Activated CD4-positive, alpha-beta T cell treated with anti-CD3 and anti-CD28 coated beads, Interleukin-10, Interleukin-2, amounts not matched to agents 100 ng/mL and 50 ng/mL, durations not matched to agents 16 hours and 8 hours (primary cell): Measurements from ENCODE around the gene MUC4.
"Not testable (repeated sequence)": the region's sequence is repeated elsewhere in the genome, so short reads cannot be mapped to it uniquely, and the experiment has no call there.

Experiments used
- DNase-seq: peaks from one replicate; pipeline ENCODE4 v3.0.0-alpha.2; 2020

Gene MUC4

DNA sequence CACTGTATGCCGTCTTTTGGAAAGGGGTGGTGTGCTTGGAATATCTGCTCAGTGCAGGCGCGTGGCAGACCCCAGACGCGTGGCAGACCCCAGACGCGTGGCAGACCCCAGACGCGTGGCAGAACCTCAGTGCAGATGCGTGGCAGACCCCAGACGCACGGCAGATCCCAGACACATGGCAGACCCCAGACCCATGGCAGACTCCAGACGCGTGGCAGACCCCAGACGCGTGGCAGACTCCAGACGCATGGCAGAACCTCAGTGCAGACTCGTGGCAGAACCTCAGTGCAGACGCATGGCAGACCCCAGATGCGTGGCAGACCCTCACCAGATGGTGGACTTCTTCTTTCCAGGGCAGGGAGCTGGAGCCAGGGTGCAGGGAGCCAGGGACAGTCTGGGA, 637 bp upstream of the MUC4 start:
- DNase-seq: no peak

DNA sequence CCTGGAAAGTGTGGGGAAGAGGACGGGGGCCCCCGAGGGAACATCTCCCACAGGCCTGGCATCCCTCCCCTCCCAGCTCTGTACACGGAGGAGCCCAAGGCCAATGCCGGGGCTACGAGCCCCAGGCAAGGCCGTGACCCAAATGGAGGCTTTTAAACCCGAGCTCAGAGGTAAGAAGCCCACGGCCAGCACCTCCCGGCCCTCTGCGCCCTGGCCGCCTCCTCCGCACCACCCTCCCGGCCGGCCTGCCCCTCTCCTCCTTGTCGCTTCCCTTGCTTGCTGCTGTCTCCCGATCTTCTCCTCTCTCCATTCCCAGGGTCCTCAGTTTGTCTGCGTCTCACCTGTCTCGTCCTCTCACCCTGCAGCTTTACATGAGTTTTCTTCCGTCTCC, 1.3 kb downstream of the MUC4 start:
- no peak for DNase-seq

DNA sequence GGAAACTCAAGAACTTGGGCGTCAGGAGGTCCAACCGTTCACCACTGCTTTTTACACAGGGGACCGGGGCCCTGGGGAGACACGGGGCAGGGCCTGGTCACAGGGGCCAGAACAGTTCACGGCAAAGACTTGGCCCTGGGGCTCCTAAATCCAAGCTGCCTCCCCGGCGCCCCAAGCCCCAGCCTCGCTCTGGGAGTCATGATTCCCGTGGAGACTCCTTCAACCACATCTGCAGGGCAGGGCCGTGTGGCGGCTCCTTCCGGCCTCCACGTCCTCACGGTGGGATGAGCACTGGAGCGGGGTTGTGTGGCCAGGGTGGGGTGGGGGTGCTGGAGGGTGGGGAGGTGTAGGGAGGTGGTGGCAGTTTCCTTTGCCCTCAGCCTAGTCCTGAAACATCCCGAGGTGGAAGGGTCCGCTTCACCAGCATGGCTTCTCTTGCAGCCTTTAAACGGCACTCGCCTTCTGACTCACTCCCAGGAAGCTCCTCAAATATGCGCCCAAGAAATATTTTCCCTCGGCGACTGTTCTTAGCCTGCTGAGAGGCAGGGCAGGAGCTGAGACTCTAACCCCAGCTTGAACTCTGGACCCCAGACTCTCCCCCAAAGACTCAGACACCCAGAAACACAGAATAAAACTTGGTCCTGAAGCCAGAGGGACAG, 1.8 kb downstream of the MUC4 start:
- no peak for DNase-seq

DNA sequence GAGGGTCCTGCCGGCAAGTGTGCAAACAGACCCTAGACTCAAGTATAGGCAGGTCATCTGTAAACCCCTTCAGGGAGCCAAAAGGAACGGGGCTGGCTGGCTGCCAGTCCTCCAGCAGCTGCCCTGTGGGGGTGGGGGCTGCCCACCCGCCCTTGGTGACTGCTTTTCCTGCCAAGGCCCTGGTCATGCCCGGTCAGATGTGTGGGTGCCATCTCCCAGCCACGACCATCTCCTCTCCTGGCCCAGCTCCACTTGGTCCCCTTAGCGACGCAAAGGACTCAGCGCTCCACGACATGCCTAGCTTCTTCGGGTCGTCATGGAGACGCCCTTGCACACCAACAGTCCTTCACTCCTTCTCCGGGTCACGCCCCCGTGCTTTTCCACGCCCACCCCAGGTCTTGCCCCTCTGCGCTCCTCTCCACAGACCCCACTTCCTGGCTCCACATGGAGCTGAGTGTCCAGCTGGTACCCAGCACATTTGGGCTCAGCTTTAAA, 2.4 kb downstream of the MUC4 start:
- DNase-seq: no peak

DNA sequence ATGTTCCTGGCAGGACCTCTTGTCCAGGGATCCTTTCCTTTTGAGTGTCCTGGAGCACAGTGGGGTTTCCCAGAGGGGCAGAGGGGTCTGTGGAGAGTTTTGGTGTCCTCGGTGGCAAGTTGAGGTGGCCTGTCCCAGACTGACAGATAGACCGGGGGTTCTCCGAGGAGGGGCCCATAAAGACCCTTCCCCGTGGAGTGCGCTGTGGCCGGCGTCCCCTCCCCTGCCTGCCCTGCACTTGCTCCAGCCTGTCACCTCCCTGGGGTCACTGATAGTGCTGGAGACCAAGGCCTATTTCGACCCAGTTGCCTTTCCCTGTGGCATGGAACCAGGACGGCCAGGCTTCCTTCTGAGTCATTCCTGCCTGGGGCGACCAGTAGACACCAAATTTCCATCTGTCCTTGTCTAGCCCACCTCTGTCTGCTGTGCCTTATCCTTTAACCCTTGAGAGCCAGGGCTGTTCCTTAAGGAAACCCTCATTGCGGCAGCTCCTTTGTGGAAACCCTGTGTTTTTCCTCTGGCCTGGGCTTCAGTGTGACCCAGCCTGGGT, 2.9 kb downstream of the MUC4 start:
- no peak for DNase-seq

DNA sequence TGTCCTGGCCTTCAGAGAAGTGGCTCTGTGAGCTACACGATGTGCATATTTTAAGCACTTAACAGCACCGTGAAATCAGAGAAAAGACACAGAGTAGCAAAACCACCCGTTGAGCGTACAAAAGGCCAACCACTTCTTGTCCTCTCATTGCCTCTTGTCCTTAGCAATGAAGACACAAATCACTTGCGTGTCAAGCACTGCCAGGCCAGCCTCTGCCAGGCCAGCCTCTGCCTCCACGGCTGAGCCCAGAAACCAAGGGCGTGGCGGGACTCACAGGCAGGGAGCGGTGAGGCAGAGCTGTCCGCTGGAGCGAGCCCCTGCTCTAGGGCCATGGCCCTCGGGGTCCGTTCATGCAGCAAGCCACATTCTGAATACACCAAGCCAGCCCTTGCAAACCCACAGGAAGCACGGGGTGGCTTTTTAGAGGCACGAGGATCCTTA, 4.0 kb downstream of the MUC4 start:
- DNase-seq: no peak

DNA sequence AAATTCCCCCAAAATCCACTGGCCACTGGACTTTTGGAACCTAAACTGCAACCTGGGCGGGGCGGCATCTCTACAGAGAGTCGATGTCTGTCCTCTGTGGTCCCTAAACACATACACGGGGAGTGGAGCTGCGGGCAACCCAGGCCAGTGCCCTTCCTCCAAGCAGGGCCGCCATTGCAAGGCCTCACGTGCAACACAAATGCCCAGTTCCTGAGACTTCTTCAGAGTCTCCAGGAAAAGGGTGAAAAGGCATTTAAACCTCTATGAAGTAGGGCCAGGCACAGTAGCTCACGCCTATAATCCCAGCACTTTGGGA, 4.9 kb downstream of the MUC4 start:
- DNase-seq: no peak

DNA sequence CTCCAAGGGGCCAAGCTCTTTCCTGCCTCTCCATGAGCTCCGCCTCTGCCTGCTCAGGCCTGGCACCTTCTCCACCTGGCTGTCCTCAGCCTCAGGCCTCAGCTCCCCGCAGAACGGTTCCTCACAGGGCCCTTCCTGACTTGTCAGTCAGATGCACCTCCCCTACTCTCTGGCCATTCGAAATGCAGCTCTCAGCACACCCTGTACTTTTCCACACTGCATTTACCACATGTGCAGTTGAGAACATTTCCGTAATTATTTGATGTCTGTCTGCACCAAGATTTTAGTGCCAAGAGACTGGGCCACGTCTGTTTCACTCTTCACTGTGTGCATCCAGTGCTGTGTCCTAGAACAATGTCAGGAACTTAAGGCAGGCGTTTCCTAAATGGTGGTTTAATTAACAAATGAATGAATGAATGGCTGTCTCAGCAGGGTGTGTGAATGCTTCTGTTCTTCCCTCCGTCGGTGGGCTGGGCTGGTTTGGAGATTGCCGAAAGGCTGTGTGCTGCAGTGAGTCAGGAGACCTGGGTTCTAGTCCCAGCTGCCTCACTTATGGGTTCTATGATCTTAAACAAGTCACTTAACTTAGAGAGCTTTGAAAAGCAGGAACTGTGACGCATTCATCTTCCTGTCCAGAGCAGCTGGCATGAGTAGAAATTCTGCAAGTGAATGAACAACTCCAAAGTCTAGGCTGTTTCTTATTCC, 5.4 kb downstream of the MUC4 start:
- no peak for DNase-seq

DNA sequence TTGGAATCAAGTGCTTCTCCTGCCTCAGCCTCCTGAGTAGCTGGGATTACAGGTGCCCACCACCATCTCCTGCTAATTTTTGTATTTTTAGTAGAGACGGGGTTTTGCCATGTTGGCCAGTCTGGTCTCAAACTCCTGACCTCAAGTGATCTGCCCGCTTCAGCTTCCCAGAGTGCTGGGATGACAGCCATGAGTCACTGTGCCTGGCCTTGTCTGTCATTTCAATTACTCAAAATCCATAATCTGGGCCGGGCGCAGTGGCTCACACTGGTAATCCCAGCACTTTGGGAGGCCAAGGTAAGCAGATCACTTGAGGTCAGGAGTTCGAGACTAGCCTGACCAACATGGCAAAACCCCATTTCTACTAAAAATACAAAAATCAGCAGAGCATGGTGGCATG, 6.1 kb downstream of the MUC4 start:
- not testable (repeated sequence) for DNase-seq

DNA sequence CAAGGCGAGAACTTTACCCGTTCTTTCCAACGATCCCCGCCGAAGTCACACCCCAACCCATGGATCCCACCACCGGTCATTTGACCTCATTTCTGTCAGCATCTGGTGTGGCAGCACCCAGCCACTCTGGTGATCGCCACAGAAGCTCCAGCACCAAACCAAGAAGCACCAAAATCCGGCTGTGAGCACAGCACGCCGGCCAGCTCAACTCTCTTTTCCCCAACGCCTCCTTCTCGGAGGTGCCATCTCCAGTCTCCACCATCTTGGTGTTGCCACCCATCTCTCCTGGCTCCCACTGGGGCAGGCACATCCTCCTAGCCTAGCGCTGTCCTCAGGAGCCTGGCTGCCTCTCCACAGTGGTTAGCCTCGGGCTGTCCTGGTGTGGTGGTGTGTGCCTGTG, 6.5 kb downstream of the MUC4 start:
- no peak for DNase-seq

DNA sequence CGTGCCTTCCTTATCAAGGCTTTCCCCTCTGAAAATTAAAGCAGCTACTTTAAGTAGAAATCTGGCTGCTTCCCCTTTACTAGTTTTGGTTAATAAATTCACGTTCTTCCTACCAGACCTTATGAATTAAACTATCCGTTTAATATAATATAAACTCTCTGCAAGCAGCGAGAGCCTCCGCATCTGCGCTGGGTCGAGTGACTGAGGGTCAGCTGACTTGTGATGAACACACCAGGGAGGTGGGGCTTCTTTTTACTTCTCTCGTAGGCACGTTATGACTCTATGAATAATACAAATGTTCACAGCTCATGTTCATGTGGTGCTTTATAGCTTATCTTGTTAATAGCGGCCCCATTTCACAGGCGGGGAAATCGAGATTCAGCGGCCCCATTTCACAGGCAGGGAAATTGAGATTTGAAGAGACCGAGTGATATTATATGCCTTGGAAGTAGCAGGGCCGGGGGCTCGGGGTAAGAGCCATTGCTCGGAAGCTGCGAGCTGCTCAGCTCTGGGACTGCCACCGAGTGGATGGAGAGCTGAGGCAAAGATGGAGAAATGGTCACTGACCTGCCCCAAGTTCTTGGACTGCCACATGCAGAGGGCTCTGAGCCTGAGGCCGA, 8.3 kb downstream of the MUC4 start:
- DNase-seq: no peak

DNA sequence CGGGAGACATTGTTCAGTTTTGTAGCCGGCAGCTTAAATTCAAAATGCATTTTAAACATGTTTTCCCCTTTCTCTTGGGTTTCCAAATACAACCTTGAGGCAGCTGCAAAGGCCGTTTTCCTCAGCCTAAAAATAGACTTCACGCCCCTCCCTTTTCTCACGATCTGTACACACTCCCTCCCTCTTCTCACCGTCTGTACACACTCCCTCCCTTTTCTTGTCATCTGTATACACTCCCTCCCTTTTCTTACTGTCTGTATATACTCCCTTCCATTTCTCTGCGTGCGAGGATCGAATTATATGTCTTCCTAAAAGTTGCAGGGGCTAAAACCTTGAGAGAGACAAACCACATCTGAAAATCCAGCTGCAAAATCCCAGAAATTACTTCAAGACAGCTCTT, 8.9 kb downstream of the MUC4 start:
- no peak for DNase-seq

DNA sequence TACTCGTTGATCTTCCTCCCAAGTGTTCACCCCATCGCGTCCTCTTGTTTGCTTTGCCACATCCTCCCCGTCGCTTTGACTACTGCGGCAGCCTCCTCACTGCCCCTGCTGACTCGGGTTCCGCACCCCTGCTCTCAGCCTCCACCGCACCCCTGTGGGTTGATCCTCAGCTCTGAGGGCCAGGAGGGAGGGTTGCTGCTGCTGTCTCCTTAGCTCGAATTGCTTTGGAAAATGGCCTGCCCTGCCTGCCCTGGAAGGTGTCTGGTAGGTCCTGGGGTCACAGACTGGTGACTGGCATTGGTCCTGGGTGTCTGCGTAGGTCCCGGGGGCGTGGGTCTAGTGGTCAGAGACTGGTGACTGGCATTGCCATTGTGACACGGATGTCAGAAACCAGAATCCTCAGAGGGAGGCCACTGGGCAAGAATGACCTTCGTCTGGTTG, 9.4 kb downstream of the MUC4 start:
- DNase-seq: peak; percentile 54

DNA sequence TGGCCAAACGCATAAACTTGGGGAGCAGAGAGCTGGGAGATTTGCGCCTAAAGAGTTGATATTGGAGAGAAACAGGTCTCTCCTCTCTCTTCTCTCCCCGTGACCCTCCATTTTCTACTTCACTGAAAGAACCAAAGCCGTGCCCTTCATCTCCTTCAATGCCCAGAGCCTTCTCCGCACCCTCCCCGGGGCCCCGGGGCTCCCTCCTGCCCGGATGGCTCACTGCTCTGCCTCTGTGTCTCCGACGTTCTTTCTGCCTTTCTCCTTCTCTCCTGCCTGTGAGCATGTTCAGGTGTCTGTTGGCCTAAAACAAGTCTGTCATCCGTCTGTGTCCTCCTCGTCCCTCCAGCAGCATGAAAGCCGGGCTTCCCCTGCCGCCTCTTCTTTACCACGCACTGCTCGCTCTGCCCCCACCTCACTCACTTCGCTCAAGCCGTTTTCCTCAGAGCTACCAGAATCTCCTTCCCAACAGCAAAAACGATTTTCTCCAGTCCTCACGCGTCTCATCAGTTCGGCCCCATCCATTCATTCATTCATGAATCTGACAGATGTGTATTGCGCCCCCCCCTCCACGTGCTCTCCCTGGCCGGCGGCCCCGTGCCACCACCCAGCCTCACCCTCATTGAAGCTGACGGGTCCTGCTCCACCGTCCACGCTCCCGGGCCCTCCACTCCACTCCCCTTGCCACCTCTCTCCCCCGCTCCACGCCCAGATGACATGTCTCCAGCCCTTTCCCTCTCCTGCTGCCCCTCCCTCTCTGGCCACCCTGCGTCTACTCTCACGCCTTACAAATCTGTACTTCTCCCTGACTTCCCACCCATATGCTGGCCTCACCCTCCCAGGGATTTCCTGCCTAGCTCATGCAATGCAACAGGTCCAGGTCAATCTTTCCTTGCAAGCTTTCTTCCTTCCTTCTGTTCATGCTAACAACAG, 10.2 kb downstream of the MUC4 start:
- DNase-seq: no peak

DNA sequence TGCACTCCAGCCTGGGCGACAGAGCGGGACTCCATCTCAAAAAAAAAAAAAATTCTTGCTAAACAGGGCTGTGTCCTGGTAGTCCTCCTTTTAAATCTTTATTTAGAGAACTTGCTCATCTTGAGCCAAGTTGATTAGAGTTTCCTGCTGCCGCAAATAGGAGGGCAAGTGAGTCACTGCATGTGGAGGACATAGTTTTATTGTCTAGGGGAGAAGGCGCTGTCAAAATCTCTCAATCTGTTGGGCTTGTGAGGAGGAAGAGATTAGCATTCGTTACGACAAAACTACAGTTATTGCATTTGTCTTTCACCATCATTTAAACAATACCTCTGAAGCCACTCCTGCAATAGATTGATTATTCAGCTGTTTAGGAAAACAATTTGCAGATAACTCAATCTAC, 11.5 kb downstream of the MUC4 start:
- no peak for DNase-seq

DNA sequence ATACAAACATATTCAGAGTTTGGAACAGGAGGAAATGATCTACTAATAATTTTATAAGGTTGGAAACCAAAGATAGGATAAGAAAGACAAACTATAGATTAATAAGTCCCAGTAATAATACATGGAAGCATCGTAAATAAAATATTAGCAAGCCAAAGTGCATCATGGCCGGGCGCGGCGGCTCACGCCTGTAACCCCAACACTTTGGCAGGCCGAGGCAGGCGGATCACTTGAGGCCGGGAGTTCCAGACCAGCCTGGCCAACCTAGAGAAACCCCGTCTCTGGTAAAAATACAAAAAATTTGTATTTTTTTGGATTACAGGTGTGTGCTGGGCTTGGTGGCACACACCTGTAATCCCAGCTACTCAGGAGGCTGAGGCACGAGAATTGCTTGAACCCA, 14.9 kb downstream of the MUC4 start:
- no peak for DNase-seq

DNA sequence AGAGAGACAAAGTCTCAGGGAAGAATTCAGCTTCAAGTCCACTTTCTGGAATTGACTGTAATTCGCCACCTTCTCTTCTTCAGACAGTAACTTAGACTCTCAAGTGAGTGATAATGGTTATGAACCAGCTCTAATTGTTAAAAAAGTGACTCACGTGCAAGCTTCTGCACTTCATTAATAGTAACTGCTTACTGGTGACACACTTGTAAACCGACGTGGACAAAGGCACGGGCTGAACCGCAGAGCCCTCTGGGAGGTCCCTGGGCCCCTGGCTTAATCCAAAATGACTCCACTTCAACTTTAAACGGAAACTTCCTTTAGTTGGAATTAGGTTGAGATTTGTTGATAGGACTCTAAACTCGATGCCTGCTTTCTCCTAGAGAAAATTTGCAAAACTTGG, 17.0 kb downstream of the MUC4 start:
- DNase-seq: no peak

DNA sequence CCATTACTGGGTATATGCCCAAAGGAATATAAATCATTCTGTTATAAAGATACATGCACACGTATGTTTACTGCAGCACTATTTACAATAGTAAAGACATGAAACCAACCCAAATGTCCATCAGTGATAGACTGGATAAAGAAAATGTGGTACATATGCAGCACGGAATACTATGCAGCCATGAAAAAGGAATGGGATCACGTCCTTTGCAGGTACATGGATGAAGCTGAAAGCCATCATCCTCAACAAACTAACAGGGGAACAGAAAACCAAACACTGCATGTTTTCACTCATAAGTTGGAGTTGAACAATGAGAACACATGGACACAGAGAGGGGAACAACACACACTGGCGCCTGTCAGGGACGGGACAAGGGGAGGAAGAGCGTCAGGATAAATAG, 19.1 kb downstream of the MUC4 start:
- not testable (repeated sequence) for DNase-seq

DNA sequence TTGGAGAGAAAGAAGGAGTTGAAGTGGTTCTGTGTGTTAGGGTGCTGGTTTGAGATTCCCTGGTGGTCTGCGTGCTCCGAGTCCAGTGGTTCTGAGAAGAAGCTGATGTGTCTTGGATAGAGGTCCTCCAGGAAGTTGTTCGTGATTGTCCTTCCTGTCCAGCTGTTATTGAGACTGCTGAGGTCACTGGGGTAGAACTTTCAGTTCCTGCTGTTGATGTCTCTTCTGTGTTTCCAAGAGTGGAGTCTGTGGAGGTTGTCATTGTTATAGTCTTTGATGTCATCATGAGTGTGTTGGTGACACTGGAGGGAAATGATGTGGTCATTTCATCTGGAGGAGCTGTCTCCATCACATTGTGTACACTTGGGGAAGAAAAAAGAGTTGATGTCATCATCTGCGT, 20.8 kb downstream of the MUC4 start:
- DNase-seq: no peak

DNA sequence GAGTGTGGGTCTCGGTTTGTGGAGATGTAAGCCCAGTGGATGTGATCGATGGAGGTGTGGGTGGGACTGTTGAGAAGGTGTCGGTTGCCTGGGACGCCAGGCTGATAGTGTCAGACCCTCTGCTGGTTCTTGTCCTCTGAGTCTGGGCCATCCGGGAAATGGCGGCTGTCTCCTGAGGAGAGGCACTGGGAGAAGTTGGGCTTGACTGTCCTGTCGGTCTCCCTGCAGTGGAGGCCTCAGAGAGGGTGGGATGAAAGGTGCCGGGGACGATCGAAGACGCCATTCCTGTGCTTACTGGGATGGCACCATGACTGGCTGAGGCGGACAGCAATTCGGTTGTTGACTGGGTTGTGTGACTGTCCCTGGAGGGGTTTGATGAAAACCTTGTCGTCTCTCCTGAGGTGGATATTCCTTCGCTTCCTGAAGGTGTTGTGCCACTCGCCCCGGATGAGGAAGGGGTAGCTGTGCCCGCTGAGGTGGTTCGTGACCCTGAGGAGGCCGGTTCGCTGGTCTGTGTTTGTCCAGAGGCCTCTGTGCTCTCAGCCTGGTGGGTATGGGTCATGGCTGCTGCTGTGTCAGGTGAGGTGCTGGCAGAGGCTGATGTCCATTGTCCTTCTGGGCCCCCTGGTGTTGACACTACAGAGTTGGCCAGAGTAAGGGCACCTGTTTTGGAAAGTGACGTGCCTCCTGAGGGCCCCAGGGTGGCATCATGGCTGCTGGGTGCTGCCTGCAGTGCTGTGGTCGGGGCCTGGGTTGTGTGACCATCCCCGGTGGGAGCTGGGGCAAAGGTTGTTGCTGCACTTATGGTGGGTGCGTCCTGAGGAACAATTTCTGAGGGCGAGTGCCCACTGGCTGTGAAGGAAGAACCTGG, 22.8 kb downstream of the MUC4 start:
- DNase-seq: no peak

DNA sequence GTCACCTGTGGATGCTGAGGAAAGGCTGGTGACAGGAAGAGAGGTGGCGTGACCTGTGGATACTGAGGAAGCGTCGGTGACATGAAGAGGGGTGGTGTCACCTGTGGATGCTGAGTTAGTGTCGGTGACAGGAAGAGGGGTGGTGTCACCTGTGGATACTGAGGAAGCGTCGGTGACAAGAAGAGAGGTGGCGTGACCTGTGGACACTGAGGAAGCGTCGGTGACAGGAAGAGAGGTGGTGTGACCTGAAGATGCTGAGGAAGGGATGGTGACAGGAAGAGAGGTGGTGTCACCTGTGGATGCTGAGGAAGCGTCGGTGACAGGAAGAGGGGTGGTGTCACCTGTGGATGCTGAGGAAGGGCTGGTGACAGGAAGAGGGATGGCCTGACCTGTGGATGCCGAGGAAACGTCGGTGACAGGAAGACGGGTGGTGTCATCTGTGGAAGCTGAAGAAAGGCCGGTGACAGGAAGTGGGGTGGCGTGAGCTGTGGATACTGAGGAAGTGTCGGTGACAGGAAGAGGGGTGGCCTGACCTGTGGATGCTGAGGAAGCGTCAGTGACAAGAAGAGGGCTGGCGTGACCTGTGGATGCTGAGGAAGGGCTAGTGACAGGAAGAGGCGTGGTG, 25.8 kb downstream of the MUC4 start:
- DNase-seq: not testable (repeated sequence)
